ENCODE results near the gene CADPS2. TPM values are rescaled to one million over a fixed set of nuclear protein-coding genes. Genes with fewer than 3 reads are reported as not detected.

CADPS2 gene
- total RNA-seq (2014; rRNA removed; shearing (Covaris generic)) = 16.1 and 16.6 TPM in 2 replicates

DNA sequence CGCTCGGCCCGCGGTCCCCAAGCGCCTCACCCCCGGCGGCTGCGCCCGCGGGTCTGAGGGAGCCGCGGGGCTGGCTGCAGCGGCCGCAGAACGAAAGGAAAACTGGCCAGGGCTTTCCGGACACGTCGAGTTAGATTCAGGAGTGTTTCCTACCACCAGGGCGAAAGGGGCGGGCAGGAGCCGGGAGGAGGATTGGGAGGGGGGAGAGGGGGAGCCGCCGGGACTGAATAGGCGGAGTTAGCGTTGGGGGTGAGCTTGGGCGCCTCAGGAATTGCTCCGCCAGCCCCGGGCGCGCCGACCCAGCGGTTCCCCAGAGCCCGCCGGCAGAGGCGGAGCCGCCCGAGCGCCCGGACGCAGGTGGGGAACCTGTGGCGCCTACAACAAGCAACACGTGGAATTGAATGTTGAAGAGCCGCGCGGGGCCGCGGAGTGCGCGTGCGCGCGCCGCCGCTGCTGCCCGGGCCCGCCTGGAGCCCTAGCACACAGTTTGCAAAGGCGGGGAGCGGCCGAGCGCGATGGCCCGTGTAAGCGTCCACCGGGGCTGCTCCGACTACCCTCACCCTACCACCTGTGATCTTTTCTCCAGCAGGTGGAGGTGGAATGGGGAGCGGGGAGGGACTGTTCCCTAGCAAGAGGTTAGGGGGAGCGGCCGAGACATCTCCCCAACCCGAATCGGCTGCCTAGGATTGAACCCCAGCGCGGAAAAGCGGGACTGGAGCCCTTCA is at the start of gene CADPS2:
Gene CADPS2 (minus strand): TSS at position 104 of the 725 bp plus-strand sequence. CDS start 123 bp downstream, outside the sequence.
- H3K4me3 ChIP-seq = peak within 1 kb of the TSS; percentile 94
- peaks cover 8% of the 10 kb centered on the region for H3K36me3 ChIP-seq
- H3K27me3 ChIP-seq (replicated peaks) = no peaks in the 10 kb centered on the region
- no peaks in the 10 kb centered on the region for H3K9me3 ChIP-seq (replicated peaks)
- peak; percentile 90 to 91 for DNase-seq (ENCODE audit: low read depth in 1 of 2, low spot score in 2 of 2)
- peaks cover 19% of the 10 kb centered on the region for H3K4me1 ChIP-seq (replicated peaks)
- peak within 1 kb of the TSS; percentile 73 for H3K27ac ChIP-seq

DNA sequence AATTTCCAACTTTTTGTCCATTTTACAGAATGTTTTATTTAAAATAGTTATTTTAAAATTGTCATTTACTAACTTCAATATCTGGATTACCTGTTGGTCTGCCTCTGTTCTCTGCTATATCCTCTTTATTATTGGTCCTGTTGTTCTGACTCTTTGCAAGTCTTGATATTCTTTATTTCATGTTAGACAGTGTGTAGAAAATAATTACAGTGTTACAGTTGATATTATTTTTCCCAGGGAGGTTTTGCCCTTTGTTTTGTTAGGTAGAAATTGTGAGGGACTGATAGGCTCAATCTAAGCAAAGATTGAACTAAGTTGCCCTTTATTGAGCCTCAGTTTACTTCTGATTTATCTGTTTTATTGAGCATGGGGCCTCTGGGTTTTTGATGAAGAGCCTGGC is 49.4 kb upstream of the CADPS2 start:
- Histone ChIP-seq H3K4me3 (no peak overlapping the region), H3K9me3 (replicated peaks) (no peaks in the 10 kb centered on the region), H3K27me3 (replicated peaks) (no peaks in the 10 kb centered on the region), H3K36me3 (no peaks in the 10 kb centered on the region), H3K27ac (no peak overlapping the region), H3K4me1 (replicated peaks) (no peaks in the 10 kb centered on the region)
- no peak for DNase-seq (ENCODE audit: low read depth in 1 of 2, low spot score in 2 of 2)

- H3K9me3 ChIP-seq (replicated peaks) = no peaks in the 10 kb centered on the region
- no peaks in the 10 kb centered on the region for H3K4me1 ChIP-seq (replicated peaks)
- no peak overlapping the region for H3K4me3 ChIP-seq
- DNase-seq (ENCODE audit: low read depth in 1 of 2, low spot score in 2 of 2) = no peak
- no peak overlapping the region for H3K27ac ChIP-seq
- peaks cover 8% of the 10 kb centered on the region; the same call in 1 of the 2 replicates for H3K27me3 ChIP-seq (replicated peaks)
- no peaks in the 10 kb centered on the region for H3K36me3 ChIP-seq
Observed at GRCh38 chr7:122919643-122920181, 33.5 kb upstream of the CADPS2 start.

DNA sequence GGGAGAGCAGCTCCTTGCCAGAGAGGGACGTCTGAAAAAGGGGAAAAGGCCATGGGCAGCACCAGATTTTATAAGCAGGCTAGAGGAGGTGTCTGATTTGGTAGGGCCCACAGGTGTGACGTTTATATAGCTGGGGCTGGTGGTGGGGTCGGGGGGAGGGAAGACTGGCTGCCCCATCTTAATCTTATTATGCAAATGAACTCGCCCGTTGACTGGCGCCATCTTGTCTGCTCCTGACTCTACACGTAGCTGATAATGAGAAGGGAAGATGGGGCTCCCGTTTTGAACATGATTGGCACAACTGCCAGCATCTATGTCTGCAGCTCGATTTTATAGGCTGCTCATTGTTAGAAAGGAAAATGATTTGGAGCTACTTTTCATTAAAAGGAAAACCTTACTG is 28.6 kb upstream of the CADPS2 start:
- DNase-seq (ENCODE audit: low read depth in 1 of 2, low spot score in 2 of 2) = no peak
- no peaks in the 10 kb centered on the region for H3K4me1 ChIP-seq (replicated peaks)
- no peak overlapping the region for H3K27ac ChIP-seq
- no peak overlapping the region for H3K4me3 ChIP-seq
- H3K9me3 ChIP-seq (replicated peaks) = no peaks in the 10 kb centered on the region
- no peaks in the 10 kb centered on the region for H3K36me3 ChIP-seq
- peaks cover 3% of the 10 kb centered on the region; the same call in 1 of the 2 replicates for H3K27me3 ChIP-seq (replicated peaks)

DNA sequence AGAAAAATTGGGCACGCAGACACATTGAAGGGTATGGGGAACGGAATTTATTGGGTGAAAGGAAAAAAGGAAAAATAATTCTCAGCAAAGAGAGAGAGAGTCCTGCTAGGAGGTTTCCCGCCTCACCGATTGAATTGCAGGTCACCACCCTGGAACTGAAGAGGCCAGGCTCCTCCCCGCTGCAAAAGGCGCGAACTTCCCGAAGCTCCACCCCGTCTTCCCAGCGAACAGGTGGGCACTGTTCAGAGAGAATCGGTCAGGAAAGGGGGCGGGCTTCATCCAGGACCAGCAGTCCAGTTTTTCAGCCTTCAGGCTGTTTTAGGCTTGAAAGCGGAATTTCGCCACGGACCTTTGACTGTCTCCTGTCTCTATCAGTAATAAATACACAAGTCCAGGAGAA is 27.3 kb upstream of the CADPS2 start:
- no peak for DNase-seq (ENCODE audit: low read depth in 1 of 2, low spot score in 2 of 2)
- no peak overlapping the region for H3K27ac ChIP-seq
- no peaks in the 10 kb centered on the region; the same call in 1 of the 2 replicates for H3K27me3 ChIP-seq (replicated peaks)
- no peaks in the 10 kb centered on the region for H3K9me3 ChIP-seq (replicated peaks)
- H3K4me1 ChIP-seq (replicated peaks) = no peaks in the 10 kb centered on the region
- H3K4me3 ChIP-seq = no peak overlapping the region
- no peaks in the 10 kb centered on the region for H3K36me3 ChIP-seq

DNA sequence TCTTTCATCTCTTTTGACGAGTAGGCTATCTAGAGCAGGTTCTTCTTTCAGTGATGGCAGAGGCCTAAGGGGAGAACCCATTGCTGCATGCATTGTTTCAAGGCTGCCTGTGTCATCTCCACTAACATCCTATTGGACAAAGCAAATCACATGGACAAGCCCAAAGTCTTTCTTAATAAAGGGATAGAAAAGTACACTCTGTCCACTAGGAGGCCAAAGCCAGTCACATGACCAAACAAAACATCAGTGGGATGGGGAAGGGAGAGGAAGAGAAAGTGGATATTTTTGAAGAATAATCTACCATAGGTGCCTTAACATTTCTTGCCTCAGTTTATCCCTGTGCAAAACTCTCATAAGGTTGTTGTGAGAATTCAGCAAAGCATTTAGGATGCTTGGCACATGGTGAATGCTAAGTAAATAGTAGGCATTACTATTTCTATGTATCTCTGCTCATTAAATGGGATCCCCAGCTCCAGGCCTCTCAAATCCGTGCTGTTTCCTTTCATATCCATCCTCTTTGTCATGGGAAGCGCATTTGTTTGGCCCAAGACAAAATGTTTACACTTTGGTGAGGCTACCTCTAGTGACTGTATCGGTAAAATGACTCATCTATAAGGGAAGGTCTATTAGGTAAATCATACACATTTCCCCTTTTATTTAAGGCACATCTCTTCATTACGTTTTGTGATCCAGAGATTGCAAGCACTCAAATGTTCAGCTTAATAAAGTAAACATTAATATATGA is 16.7 kb upstream of the CADPS2 start:
- Histone ChIP-seq H3K9me3 (replicated peaks) (no peaks in the 10 kb centered on the region), H3K4me3 (no peak overlapping the region), H3K27ac (no peak overlapping the region), H3K36me3 (no peaks in the 10 kb centered on the region), H3K4me1 (replicated peaks) (no peaks in the 10 kb centered on the region), H3K27me3 (replicated peaks) (no peaks in the 10 kb centered on the region)
- no peak for DNase-seq (ENCODE audit: low read depth in 1 of 2, low spot score in 2 of 2)

GRCh38 chr7:122901250-122901649 is 15.0 kb upstream of the CADPS2 start:
- Histone ChIP-seq H3K36me3 (no peaks in the 10 kb centered on the region), H3K27me3 (replicated peaks) (no peaks in the 10 kb centered on the region), H3K4me1 (replicated peaks) (no peaks in the 10 kb centered on the region), H3K9me3 (replicated peaks) (no peaks in the 10 kb centered on the region), H3K4me3 (no peak overlapping the region), H3K27ac (no peak overlapping the region)
- no peak for DNase-seq (ENCODE audit: low read depth in 1 of 2, low spot score in 2 of 2)

DNA sequence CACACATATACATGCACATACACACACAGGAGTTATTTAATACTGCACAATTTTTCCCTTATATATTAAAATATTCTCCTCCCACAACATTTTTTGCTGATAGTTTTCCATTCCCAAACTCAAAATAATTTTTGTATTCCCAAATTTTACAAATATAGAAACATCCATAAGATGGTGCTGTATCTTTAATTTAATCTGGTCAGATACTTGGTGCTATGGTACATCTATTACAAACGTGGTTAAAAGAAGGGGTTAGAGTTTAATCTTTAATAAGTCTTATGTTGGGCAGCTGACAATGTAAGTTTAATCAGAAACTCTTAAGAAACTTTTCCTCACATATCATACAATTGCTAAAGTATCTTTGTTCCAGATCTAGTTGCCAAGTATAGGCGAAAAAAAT is 10.2 kb upstream of the CADPS2 start:
- no peak overlapping the region for H3K27ac ChIP-seq
- no peak overlapping the region for H3K4me3 ChIP-seq
- no peaks in the 10 kb centered on the region for H3K4me1 ChIP-seq (replicated peaks)
- no peaks in the 10 kb centered on the region for H3K36me3 ChIP-seq
- no peaks in the 10 kb centered on the region for H3K9me3 ChIP-seq (replicated peaks)
- no peak for DNase-seq (ENCODE audit: low read depth in 1 of 2, low spot score in 2 of 2)
- no peaks in the 10 kb centered on the region for H3K27me3 ChIP-seq (replicated peaks)

DNA sequence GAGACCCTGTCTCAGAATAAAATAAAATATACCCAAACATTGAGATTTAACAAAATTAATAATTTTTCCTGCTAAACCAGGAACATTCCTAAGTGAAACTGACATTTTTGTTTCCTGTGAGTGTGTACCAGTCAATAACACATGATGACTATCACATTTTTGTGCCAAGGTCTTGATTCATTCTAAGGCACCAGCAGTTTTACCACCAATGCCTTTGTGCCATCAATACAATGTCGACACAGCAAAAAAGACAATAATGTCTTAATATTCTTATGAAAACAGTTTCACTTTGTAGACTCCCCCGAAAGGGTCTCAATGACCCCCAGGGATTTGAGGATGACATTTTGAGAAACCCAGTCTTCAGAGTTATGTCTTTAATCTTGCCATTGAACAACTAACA is 7.2 kb upstream of the CADPS2 start:
- no peak for DNase-seq (ENCODE audit: low read depth in 1 of 2, low spot score in 2 of 2)
- Histone ChIP-seq H3K4me3 (no peak overlapping the region), H3K4me1 (replicated peaks) (no peaks in the 10 kb centered on the region), H3K36me3 (no peaks in the 10 kb centered on the region), H3K27ac (no peak overlapping the region), H3K27me3 (replicated peaks) (no peaks in the 10 kb centered on the region), H3K9me3 (replicated peaks) (no peaks in the 10 kb centered on the region)

DNA sequence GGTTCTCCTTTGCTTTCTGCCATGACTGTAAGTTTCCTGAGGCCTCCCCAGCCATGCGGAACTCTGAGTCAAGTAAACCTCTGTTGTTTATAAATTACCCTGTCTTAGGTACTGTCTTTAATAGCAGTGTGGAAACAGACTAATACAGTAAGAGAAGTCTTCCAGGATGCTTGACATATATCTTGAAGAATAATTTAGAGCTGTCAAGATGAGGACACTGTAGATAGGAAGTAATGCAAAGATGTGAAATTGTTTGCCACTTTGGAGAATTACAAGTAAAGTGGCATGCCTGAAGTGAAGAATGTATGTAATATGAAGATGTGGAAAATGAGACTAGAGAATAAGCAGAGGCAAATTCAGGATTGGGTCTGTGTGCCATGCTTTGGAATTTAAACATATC is 2.9 kb upstream of the CADPS2 start:
- Histone ChIP-seq H3K4me3 (no peak overlapping the region), H3K27ac (no peak overlapping the region), H3K9me3 (replicated peaks) (no peaks in the 10 kb centered on the region), H3K27me3 (replicated peaks) (no peaks in the 10 kb centered on the region), H3K36me3 (peaks cover 8% of the 10 kb centered on the region), H3K4me1 (replicated peaks) (peaks cover 19% of the 10 kb centered on the region)
- DNase-seq (ENCODE audit: low read depth in 1 of 2, low spot score in 2 of 2) = no peak

- H3K4me1 ChIP-seq (replicated peaks) = peaks cover 19% of the 10 kb centered on the region
- no peaks in the 10 kb centered on the region for H3K27me3 ChIP-seq (replicated peaks)
- H3K9me3 ChIP-seq (replicated peaks) = no peaks in the 10 kb centered on the region
- no peak for DNase-seq (ENCODE audit: low read depth in 1 of 2, low spot score in 2 of 2)
- H3K36me3 ChIP-seq = peaks cover 8% of the 10 kb centered on the region
- no peak overlapping the region for H3K27ac ChIP-seq
- H3K4me3 ChIP-seq = no peak overlapping the region
Observed at GRCh38 chr7:122887848-122888247, 1.6 kb upstream of the CADPS2 start.

GRCh38 chr7:122887198-122887597 is 938 bp upstream of the CADPS2 start:
- Histone ChIP-seq H3K36me3 (peaks cover 8% of the 10 kb centered on the region), H3K9me3 (replicated peaks) (no peaks in the 10 kb centered on the region), H3K27me3 (replicated peaks) (no peaks in the 10 kb centered on the region), H3K4me3 (peak overlapping the region; percentile 94), H3K27ac (no peak overlapping the region), H3K4me1 (replicated peaks) (peaks cover 19% of the 10 kb centered on the region)
- peak; percentile 58 to 73 for DNase-seq (ENCODE audit: low read depth in 1 of 2, low spot score in 2 of 2)

GRCh38 chr7:122885583-122886356 is 490 bp downstream of the CADPS2 start:
- Histone ChIP-seq H3K27me3 (replicated peaks) (no peaks in the 10 kb centered on the region), H3K4me1 (replicated peaks) (peaks cover 19% of the 10 kb centered on the region), H3K36me3 (peaks cover 8% of the 10 kb centered on the region), H3K4me3 (peak overlapping the region; percentile 94), H3K27ac (peak overlapping the region; percentile 73), H3K9me3 (replicated peaks) (no peaks in the 10 kb centered on the region)
- peak; percentile 54 to 84 for DNase-seq (ENCODE audit: low read depth in 1 of 2, low spot score in 2 of 2)

Data from SJSA1 (cell line).